ENCODE measurements around the gene AFG3L2. TPM values are rescaled to one million over a fixed set of nuclear protein-coding genes. Genes with fewer than 3 reads are reported as not detected.

The AFG3L2 gene
- total RNA-seq, 1 experiment from 2014 or later = 73.5 TPM

GRCh38 chr18:12338382-12338781 lies 38.6 kb downstream of the AFG3L2 start:
- peak overlapping the region; percentile 82 to 94 (median 93) for H3K27ac Mint-ChIP-seq
- H3K36me3 Mint-ChIP-seq (ENCODE audit: insufficient read depth in 1 of 3, low read depth in 3 of 3) = peaks cover 32 to 43% (median 40%) of the 10 kb centered on the region in 3 experiments
- Histone ChIP-seq H3K23ac (ENCODE audit: insufficient read length, low read depth, low read length) (no peak overlapping the region), H4K91ac (ENCODE audit: insufficient read length, low read depth, low read length) (no peak overlapping the region), H2BK120ac (ENCODE audit: low read depth, low read length, poor library complexity, severe bottlenecking) (no peak overlapping the region), H2BK20ac (ENCODE audit: low read depth, low read length, poor library complexity, severe bottlenecking) (no peak overlapping the region), H2AFZ (ENCODE audit: low read length) (no peak overlapping the region), H3K27me3 (ENCODE audit: insufficient read depth, low read length) (no peaks in the 10 kb centered on the region), H3K79me2 (ENCODE audit: insufficient read depth, low read length) (no peaks in the 10 kb centered on the region), H3K18ac (ENCODE audit: insufficient read length, low read depth, low read length) (no peak overlapping the region), H3K4me1 (ENCODE audit: insufficient read depth, low read length) (peaks cover 33% of the 10 kb centered on the region; the same call in 1 of the 2 replicates), H2BK12ac (ENCODE audit: insufficient read length, low read depth, low read length) (no peak overlapping the region), H3T11ph (ENCODE audit: low read length) (no peak overlapping the region), H3K4me2 (ENCODE audit: insufficient read depth, insufficient read length, low read length) (no peak overlapping the region), H4K8ac (replicated peaks; ENCODE audit: insufficient read length, low read depth, low read length) (no peak overlapping the region), H3K9me3 (ENCODE audit: control insufficient read depth, low read depth, low read length) (no peaks in the 10 kb centered on the region), H4K20me1 (ENCODE audit: control insufficient read depth, insufficient read depth, insufficient read length) (no peaks in the 10 kb centered on the region), H2BK5ac (ENCODE audit: insufficient read length, low read length) (no peak overlapping the region), H3K79me1 (ENCODE audit: insufficient read depth, low read depth, low read length, poor library complexity, severe bottlenecking) (no peaks in the 10 kb centered on the region), H3K4ac (ENCODE audit: low read depth, low read length) (no peak overlapping the region), H3K9ac (ENCODE audit: extremely low read depth, insufficient read length, low read length) (no peak overlapping the region), H3K14ac (ENCODE audit: insufficient read depth, low read length) (no peak overlapping the region), H2AK5ac (ENCODE audit: insufficient read length, low read length) (no peak overlapping the region), H4K5ac (ENCODE audit: insufficient read length, low read depth, low read length) (no peak overlapping the region), H3K27ac (ENCODE audit: insufficient read length, low read depth, low read length) (no peak overlapping the region), H2BK15ac (ENCODE audit: low read depth, low read length) (no peak overlapping the region), H3K56ac (ENCODE audit: insufficient read length, low read depth, low read length) (no peak overlapping the region), H3K23me2 (ENCODE audit: insufficient read length, low read depth, low read length, poor library complexity, severe bottlenecking) (no peaks in the 10 kb centered on the region)
- no CpG with 5 or more reads among the region's 2 CpGs for WGBS (ENCODE audit: extremely low coverage, insufficient read length, low lambda C conversion rate)
- H3K4me3 Mint-ChIP-seq = peak overlapping the region in 1 of 2 experiments; percentile 13; a peak in 1 of 5 replicates
- DNase-seq = no peak
- peaks cover 0 to 5% of the 10 kb centered on the region in 2 experiments; a peak in 2 of 5 replicates for H3K9me3 Mint-ChIP-seq
- no peak for TF ChIP-seq CTCF (conservative IDR thresholded peaks at IDR 0.05)
- no peaks in the 10 kb centered on the region for H3K27me3 Mint-ChIP-seq (ENCODE audit: low read depth)
- peaks cover 50 to 55% of the 10 kb centered on the region in 2 experiments for H3K4me1 Mint-ChIP-seq
